ENCODE data around the gene CHCHD5. TPM values are rescaled to one million over a fixed set of nuclear protein-coding genes. Genes with fewer than 3 reads are reported as not detected.

Gene CHCHD5
- total RNA-seq, 1 experiment from 2014 or later, result 32.3 TPM

DNA sequence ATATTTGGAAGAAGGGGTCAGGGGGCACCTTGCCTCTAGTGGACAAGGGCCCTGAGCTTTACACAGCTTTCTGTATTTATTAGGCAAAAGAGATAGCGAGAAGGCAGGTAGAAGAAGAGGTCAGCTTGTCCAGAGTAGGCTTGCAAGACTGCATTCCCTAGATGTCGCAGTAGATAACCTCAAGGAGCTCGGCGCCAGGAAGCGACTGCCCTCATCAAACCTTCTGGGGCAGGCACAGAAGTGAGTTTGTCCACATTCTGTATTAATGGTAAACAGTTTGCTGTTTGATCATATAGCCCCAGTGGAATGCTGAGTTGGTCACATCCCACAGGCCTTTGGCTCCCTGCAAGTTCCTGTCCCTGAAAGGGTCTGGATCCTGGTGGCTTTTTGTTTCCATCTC is 7.0 kb downstream of the CHCHD5 start:
- H2BK20ac ChIP-seq (ENCODE audit: low read depth, low read length, poor library complexity, severe bottlenecking), result no peak overlapping the region
- no peak overlapping the region for H3K23ac ChIP-seq (ENCODE audit: insufficient read length, low read depth, low read length)
- no peaks in the 10 kb centered on the region for H3K9me3 ChIP-seq (ENCODE audit: control insufficient read depth, low read depth, low read length)
- peaks cover 11 to 26% (median 23%) of the 10 kb centered on the region in 3 experiments for H3K36me3 Mint-ChIP-seq (ENCODE audit: insufficient read depth in 1 of 3, low read depth in 3 of 3)
- H4K91ac ChIP-seq (ENCODE audit: insufficient read length, low read depth, low read length), result no peak overlapping the region
- H3K23me2 ChIP-seq (ENCODE audit: insufficient read length, low read depth, low read length, poor library complexity, severe bottlenecking), result no peaks in the 10 kb centered on the region
- H3K9me3 Mint-ChIP-seq, result no peaks in the 10 kb centered on the region
- H2AK5ac ChIP-seq (ENCODE audit: insufficient read length, low read length), result no peak overlapping the region
- DNase-seq, result no peak
- no peak overlapping the region for H2BK15ac ChIP-seq (ENCODE audit: low read depth, low read length)
- H4K5ac ChIP-seq (ENCODE audit: insufficient read length, low read depth, low read length), result no peak overlapping the region
- no peak overlapping the region for H3K4me2 ChIP-seq (ENCODE audit: insufficient read depth, insufficient read length, low read length)
- H4K20me1 ChIP-seq (ENCODE audit: control insufficient read depth, insufficient read depth, insufficient read length), result no peaks in the 10 kb centered on the region
- no peak overlapping the region for H3K18ac ChIP-seq (ENCODE audit: insufficient read length, low read depth, low read length)
- H2BK12ac ChIP-seq (ENCODE audit: insufficient read length, low read depth, low read length), result no peak overlapping the region
- no peaks in the 10 kb centered on the region for H3K79me1 ChIP-seq (ENCODE audit: insufficient read depth, low read depth, low read length, poor library complexity, severe bottlenecking)
- no peaks in the 10 kb centered on the region for H3K4me1 ChIP-seq (ENCODE audit: insufficient read depth, low read length)
- H3K4me1 Mint-ChIP-seq, result peaks cover 12 to 16% of the 10 kb centered on the region in 2 experiments
- no peak overlapping the region for H3K56ac ChIP-seq (ENCODE audit: insufficient read length, low read depth, low read length)
- H3K14ac ChIP-seq (ENCODE audit: insufficient read depth, low read length), result no peak overlapping the region
- no peak overlapping the region for H4K8ac ChIP-seq (replicated peaks; ENCODE audit: insufficient read length, low read depth, low read length)
- H3K4me3 Mint-ChIP-seq, result no peak overlapping the region
- no peak overlapping the region for H2BK120ac ChIP-seq (ENCODE audit: low read depth, low read length, poor library complexity, severe bottlenecking)
- no peak overlapping the region for H3K4ac ChIP-seq (ENCODE audit: low read depth, low read length)
- H3K27ac Mint-ChIP-seq, result peak overlapping the region in 1 of 3 experiments; percentile 29; a peak in 3 of 7 replicates
- no peak overlapping the region for H3T11ph ChIP-seq (ENCODE audit: low read length)
- H2BK5ac ChIP-seq (ENCODE audit: insufficient read length, low read length), result no peak overlapping the region
- no peak overlapping the region for H3K9ac ChIP-seq (ENCODE audit: extremely low read depth, insufficient read length, low read length)
- no peak overlapping the region for H2AFZ ChIP-seq (ENCODE audit: low read length)
- WGBS (ENCODE audit: extremely low coverage, insufficient read length, low lambda C conversion rate), result no CpG with 5 or more reads among the region's 5 CpGs
- H3K79me2 ChIP-seq (ENCODE audit: insufficient read depth, low read length), result no peaks in the 10 kb centered on the region
- H3K27ac ChIP-seq (ENCODE audit: insufficient read length, low read depth, low read length), result no peak overlapping the region
- no peaks in the 10 kb centered on the region; the same call in 1 of the 2 replicates for H3K27me3 Mint-ChIP-seq (ENCODE audit: low read depth)
- no peaks in the 10 kb centered on the region for H3K27me3 ChIP-seq (ENCODE audit: insufficient read depth, low read length)
- TF ChIP-seq, protein P1, sequence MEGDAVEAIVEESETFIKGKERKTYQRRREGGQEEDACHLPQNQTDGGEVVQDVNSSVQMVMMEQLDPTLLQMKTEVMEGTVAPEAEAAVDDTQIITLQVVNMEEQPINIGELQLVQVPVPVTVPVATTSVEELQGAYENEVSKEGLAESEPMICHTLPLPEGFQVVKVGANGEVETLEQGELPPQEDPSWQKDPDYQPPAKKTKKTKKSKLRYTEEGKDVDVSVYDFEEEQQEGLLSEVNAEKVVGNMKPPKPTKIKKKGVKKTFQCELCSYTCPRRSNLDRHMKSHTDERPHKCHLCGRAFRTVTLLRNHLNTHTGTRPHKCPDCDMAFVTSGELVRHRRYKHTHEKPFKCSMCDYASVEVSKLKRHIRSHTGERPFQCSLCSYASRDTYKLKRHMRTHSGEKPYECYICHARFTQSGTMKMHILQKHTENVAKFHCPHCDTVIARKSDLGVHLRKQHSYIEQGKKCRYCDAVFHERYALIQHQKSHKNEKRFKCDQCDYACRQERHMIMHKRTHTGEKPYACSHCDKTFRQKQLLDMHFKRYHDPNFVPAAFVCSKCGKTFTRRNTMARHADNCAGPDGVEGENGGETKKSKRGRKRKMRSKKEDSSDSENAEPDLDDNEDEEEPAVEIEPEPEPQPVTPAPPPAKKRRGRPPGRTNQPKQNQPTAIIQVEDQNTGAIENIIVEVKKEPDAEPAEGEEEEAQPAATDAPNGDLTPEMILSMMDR (conservative IDR thresholded peaks at IDR 0.05), result no peak
